ENCODE results near the gene SNX30. TPM values are rescaled to one million over a fixed set of nuclear protein-coding genes. Genes with fewer than 3 reads are reported as not detected.

Gene SNX30
- total RNA-seq, 4 donors from 2014 or later: 4.8 to 10.2 (median 9.3) TPM

DNA sequence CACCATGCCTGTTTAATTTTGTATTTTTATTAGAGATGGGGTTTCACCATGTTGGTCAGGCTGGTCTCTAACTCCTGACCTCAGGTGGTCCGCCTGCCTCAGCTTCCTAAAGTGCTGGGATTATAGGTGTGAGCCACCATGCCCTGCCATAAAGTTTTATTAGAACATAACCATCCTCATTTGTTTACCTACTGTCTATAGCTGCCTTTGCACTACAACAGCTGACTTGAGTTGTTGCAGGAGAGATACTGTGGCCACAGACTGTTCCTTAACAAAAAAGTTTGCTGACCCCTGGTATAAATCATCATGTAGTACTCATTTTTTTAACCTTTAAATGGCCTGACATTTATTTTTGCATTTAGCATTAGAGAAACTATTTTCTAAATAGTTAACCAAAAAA is 31.7 kb downstream of the SNX30 start:
- H3K9me3 ChIP-seq: no peaks in the 10 kb centered on the region
- H3K4me1 ChIP-seq: peaks cover 0 to 10% (median 0%) of the 10 kb centered on the region in 3 donors
- TF ChIP-seq, protein P1, sequence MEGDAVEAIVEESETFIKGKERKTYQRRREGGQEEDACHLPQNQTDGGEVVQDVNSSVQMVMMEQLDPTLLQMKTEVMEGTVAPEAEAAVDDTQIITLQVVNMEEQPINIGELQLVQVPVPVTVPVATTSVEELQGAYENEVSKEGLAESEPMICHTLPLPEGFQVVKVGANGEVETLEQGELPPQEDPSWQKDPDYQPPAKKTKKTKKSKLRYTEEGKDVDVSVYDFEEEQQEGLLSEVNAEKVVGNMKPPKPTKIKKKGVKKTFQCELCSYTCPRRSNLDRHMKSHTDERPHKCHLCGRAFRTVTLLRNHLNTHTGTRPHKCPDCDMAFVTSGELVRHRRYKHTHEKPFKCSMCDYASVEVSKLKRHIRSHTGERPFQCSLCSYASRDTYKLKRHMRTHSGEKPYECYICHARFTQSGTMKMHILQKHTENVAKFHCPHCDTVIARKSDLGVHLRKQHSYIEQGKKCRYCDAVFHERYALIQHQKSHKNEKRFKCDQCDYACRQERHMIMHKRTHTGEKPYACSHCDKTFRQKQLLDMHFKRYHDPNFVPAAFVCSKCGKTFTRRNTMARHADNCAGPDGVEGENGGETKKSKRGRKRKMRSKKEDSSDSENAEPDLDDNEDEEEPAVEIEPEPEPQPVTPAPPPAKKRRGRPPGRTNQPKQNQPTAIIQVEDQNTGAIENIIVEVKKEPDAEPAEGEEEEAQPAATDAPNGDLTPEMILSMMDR (IDR thresholded peaks at IDR 0.05): no peak
- no peak for TF ChIP-seq POLR2A (IDR thresholded peaks at IDR 0.05)
- no peaks in the 10 kb centered on the region for H3K27me3 ChIP-seq
- no peak for DNase-seq
- no peak overlapping the region for H3K27ac ChIP-seq
- H3K36me3 ChIP-seq: no peaks in the 10 kb centered on the region
- intact Hi-C loops (cut with DNase I): no loop called here
- no peak overlapping the region for H3K4me3 ChIP-seq
- WGBS, 2 donors: 100% methylated on average over 1 of the region's 1 CpG

DNA sequence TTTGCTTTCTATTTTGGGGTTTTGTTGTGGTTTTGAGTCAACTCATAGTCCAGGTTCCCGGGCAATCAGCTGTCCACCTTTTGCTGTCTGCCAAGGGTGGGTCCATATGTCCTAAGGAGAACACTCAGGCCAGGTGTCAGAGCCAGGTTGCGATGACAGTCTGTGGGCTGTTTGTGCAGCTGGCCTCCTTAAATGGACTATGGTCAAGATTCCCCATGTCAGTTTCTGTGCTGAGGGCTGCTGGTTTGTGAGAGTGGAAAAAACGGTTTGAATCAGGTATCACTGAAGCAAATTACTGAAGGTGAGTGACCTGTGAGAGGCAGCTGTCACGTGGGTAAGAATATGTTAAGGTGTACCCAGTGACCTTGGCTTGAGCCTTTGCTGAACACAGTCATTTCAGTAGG is 33.0 kb downstream of the SNX30 start:
- intact Hi-C loops (cut with DNase I): no loop called here
- no peak overlapping the region for H3K27ac ChIP-seq
- no peaks in the 10 kb centered on the region for H3K27me3 ChIP-seq
- DNase-seq: no peak
- H3K36me3 ChIP-seq: no peaks in the 10 kb centered on the region
- H3K4me3 ChIP-seq: no peak overlapping the region
- WGBS, 2 donors: 63 to 73% methylated on average over 4 of the region's 4 CpGs
- peaks cover 0 to 10% (median 0%) of the 10 kb centered on the region in 3 donors for H3K4me1 ChIP-seq
- TF ChIP-seq, protein P1 (IDR thresholded peaks at IDR 0.05): no peak
- TF ChIP-seq POLR2A (IDR thresholded peaks at IDR 0.05): no peak
- H3K9me3 ChIP-seq: no peaks in the 10 kb centered on the region

DNA sequence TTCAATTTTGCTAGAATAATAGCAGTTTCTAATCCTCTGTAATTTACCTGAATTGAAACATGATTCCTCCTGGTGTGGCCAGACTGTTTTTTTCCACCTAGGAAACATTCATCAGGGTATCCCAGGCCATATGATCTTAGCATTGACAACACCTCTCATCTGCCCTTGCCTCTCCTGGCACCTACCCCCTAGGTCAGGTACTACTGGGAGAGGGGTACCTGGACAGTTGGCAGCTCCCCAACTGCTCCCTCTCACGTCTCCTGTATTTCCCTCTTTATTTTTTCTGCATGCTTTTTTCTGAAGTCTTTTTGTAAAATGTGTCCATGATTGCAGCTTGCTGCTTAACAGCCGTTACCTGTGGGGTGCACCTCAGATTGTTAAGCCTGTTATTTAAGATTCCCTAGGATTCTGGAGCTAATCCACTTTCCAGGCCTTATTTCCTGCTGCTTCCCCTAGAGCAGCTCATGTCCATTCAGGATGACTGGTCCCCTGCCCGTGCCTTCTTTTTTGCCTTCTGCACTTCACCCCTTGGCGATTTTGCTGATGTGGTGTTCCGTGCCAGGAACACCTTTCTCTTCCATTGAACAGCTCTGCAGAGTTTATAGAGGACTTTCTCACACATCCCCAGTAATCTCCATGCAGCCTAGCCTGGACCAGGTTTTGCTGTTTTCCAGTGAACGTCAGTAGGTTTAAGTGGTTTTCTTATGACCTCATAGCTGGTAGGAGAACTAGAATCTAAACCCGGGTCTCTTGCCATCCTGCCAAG is 33.6 kb downstream of the SNX30 start:
- H3K4me1 ChIP-seq: peaks cover 0 to 10% (median 0%) of the 10 kb centered on the region in 3 donors
- no peaks in the 10 kb centered on the region for H3K27me3 ChIP-seq
- no peaks in the 10 kb centered on the region for H3K36me3 ChIP-seq
- intact Hi-C loops (cut with DNase I): no loop called here
- WGBS, 2 donors: 19 to 36% methylated on average over 7 of the region's 7 CpGs
- no peak overlapping the region for H3K27ac ChIP-seq
- H3K4me3 ChIP-seq: no peak overlapping the region
- TF ChIP-seq, protein P1 (IDR thresholded peaks at IDR 0.05): no peak
- no peak for TF ChIP-seq POLR2A (IDR thresholded peaks at IDR 0.05)
- no peaks in the 10 kb centered on the region for H3K9me3 ChIP-seq
- DNase-seq: no peak

DNA sequence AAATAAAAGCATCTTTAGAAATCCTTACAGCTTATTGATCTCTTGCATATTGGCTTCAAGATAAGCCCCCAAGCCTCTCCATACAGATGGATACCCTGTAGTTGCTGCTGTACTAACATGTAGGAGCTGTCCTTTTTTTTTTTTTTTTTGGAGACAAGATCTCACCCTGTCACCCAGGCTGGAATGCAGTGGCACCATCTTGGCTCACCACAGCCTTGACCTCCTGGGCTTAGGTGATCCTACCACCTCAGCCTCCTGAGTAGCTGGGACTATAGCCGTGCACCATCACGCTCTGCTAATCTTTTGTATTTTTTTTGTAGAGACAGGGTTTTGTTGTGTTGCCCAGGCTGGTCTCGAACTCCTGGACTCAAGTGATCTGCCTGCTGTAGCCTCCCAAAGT is 35.4 kb downstream of the SNX30 start:
- intact Hi-C loops (cut with DNase I): no loop called here
- no peaks in the 10 kb centered on the region for H3K36me3 ChIP-seq
- 95 to 96% methylated on average over 3 of the region's 3 CpGs for WGBS, 2 donors
- H3K27me3 ChIP-seq: no peaks in the 10 kb centered on the region
- H3K4me3 ChIP-seq: no peak overlapping the region
- DNase-seq: no peak
- H3K4me1 ChIP-seq: peaks cover 0 to 10% (median 0%) of the 10 kb centered on the region in 3 donors
- TF ChIP-seq, protein P1 (IDR thresholded peaks at IDR 0.05): no peak
- no peak for TF ChIP-seq POLR2A (IDR thresholded peaks at IDR 0.05)
- no peak overlapping the region for H3K27ac ChIP-seq
- H3K9me3 ChIP-seq: no peaks in the 10 kb centered on the region

DNA sequence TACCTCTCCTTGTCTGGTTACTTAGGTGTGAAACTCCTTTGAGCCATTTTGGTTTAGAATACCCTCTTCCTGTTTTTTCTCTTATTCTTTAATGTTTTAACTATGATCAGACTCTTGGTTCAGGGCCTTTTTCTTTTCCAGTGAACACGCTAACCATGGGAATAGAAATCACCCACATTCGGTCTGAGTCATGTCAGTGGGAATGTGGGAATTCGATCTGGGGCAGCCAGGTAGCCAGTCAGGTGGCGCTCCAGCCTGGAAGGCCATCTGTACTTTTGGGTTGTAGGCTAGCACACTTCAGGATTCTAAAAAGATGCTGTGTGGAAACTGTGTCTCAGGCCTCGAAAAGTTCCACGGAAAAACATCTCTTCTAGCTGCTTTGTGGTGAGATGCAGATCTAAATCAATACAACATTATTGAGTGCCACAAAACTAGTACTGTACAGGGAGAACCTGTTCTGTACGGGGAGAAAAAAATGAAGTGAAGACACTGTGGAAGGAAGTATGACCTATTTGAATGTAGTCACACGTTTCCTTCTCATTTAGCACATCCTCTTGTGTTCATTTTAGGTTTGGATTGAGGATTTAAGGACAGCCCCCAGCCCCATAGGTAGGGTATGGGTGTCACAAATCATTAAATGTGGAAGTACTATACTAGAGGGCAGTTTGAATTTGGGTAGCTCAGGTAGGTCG is 36.4 kb downstream of the SNX30 start:
- Histone ChIP-seq H3K27ac (no peak overlapping the region), H3K27me3 (no peaks in the 10 kb centered on the region), H3K4me1 (peaks cover 0 to 10% (median 0%) of the 10 kb centered on the region in 3 donors), H3K4me3 (no peak overlapping the region), H3K36me3 (no peaks in the 10 kb centered on the region), H3K9me3 (no peaks in the 10 kb centered on the region)
- no peak for DNase-seq
- intact Hi-C loops (cut with DNase I): no loop called here
- 61 to 82% methylated on average over 7 to 9 of the region's 9 CpGs for WGBS, 2 donors
- TF ChIP-seq POLR2A (IDR thresholded peaks at IDR 0.05): no peak
- TF ChIP-seq, protein P1 (IDR thresholded peaks at IDR 0.05): no peak

Measured in esophagus squamous epithelium (tissue), 5 donors.